C4-2B (cell line): Measurements from ENCODE around the gene RPL10.
"Not testable (repeated sequence)": the region's sequence is repeated elsewhere in the genome, so short reads cannot be mapped to it uniquely, and the experiment has no call there.

Experiments
- ZFX ChIP-seq: fragments of 450-650 bp; IDR thresholded peaks from 2 replicates; pipeline ENCODE4 v1.6.1; 2017
- TF ChIP-seq, protein P1 (sequence below): fragments of 450-650 bp; conservative IDR thresholded peaks from 2 replicates; pipeline ENCODE4 v1.5.1; 2017; ENCODE audit warnings: mild to moderate bottlenecking

DNA sequence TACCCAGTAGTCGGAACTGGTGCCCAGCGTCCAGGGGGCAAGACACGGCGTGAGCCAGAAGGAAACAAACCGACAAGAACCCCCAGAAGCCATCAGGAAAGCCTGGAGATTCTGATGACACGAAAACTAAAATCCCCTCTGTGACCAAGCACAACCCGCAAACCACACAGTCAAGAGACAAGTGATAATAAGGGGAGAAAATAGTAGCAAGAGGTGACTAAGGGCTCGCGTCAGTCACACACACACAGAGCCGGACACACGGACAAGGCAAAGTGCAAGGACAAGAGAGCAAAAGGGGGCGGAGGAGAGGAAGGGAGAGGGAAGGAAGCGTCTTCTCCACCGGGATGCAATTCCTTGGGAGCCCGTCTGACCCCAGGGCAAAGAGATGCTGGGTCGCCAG, 9.5 kb upstream of the RPL10 start:
- TF ChIP-seq, protein P1, sequence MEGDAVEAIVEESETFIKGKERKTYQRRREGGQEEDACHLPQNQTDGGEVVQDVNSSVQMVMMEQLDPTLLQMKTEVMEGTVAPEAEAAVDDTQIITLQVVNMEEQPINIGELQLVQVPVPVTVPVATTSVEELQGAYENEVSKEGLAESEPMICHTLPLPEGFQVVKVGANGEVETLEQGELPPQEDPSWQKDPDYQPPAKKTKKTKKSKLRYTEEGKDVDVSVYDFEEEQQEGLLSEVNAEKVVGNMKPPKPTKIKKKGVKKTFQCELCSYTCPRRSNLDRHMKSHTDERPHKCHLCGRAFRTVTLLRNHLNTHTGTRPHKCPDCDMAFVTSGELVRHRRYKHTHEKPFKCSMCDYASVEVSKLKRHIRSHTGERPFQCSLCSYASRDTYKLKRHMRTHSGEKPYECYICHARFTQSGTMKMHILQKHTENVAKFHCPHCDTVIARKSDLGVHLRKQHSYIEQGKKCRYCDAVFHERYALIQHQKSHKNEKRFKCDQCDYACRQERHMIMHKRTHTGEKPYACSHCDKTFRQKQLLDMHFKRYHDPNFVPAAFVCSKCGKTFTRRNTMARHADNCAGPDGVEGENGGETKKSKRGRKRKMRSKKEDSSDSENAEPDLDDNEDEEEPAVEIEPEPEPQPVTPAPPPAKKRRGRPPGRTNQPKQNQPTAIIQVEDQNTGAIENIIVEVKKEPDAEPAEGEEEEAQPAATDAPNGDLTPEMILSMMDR: not testable (repeated sequence)
- not testable (repeated sequence) for TF ChIP-seq ZFX
